Kidney (tissue), 14 donors: Measurements from ENCODE around the gene DGKI. TPM values are rescaled to one million over a fixed set of nuclear protein-coding genes. Genes with fewer than 3 reads are reported as not detected.
A peak's percentile ranks its signal among the peaks of the same experiment; 100 is the strongest.

Source experiments
- DNase-seq, 5 donors: peaks; one replicate each; pipeline ENCODE4 v3.0.0-alpha.2; 2013 to 2020
- FAIRE-seq: peaks from 2 replicates; lab custom pipeline; 2012; peaks lifted over from hg19 to GRCh38; lab: Jason Lieb, UNC
- H3K27ac ChIP-seq, 2 donors: one replicate each; pipeline ENCODE4 v1.7.0; 2013; ENCODE audit warnings: low read depth in 2 of 2, low read length in 2 of 2, inconsistent platforms in 1 of 2
- H3K27me3 ChIP-seq: one replicate; pipeline ENCODE4 v1.7.1; 2013; ENCODE audit warnings: low read length, inconsistent platforms; ENCODE audit not compliant: control insufficient read depth, insufficient read depth
- H3K36me3 ChIP-seq, 3 donors: one replicate each; pipeline versions ENCODE4 v1.7.0 to v1.7.1; 2013; ENCODE audit warnings: low read length in 3 of 3, control low read depth in 1 of 3, inconsistent platforms in 1 of 3; ENCODE audit not compliant: insufficient read depth in 3 of 3, control insufficient read depth in 2 of 3
- H3K4me1 ChIP-seq, 3 donors: one replicate each; pipeline versions ENCODE4 v1.7.0 to v1.7.1; 2013; ENCODE audit warnings: low read length in 3 of 3, inconsistent platforms in 1 of 3, low read depth in 1 of 3; ENCODE audit not compliant: control insufficient read depth in 2 of 3, insufficient read depth in 2 of 3
- H3K4me3 ChIP-seq, 3 donors: one replicate each; pipeline versions ENCODE4 v1.7.0 to v1.8.1; 2013; ENCODE audit warnings: low read length in 3 of 3, control low read depth in 1 of 3, inconsistent platforms in 1 of 3
- H3K9ac ChIP-seq, 3 donors: one replicate each; pipeline versions ENCODE4 v1.7.0 to v1.7.1; 2013; ENCODE audit warnings: low read length in 3 of 3, control low read depth in 1 of 3, inconsistent platforms in 1 of 3
- H3K9me3 ChIP-seq, 3 donors: one replicate each; pipeline versions ENCODE4 v1.7.0 to v1.7.1; 2013; ENCODE audit warnings: low read length in 3 of 3, control low read depth in 1 of 3, inconsistent platforms in 1 of 3; ENCODE audit not compliant: control insufficient read depth in 2 of 3, insufficient read depth in 1 of 3
- CTCF ChIP-seq: IDR thresholded peaks from 3 replicates; pipeline ENCODE4 v1.5.1; 2012; ENCODE audit warnings: mild to moderate bottlenecking, moderate library complexity, borderline replicate concordance; ENCODE audit not compliant: insufficient read depth; ENCODE audit errors: extremely low read depth
- intact Hi-C: fragments of 100-400 bp; cut with DNase I; formaldehyde crosslinking; loops from one replicate; pipeline ENCODE4 v1.11.1; 2022
- polyA plus RNA-seq: library from polyadenylated mRNA; stranded (reverse); fragments of 350-450 nt; fragmentation: Illumina TruSeq; extraction: RNeasy Lipid Tissue Mini Kit (QIAGEN cat#74804); gene quantifications from one replicate; pipeline ENCODE4 v1.2.3, GENCODE V29; 2014; ENCODE audit warnings: low read depth, low replicate concordance; ENCODE audit not compliant: insufficient read depth
- total RNA-seq: library from RNA; stranded (reverse); fragmentation: NEBNext Ultra II Directional; extraction: Animal tissue kit (Norgen Biotek cat#: 25700); gene quantifications from one replicate; pipeline ENCODE4 v1.2.1, GENCODE V29; 2021
- donor health status: control.
- donor health status: control.
- donor health status: control.
- donor health status: control.
- donor health status: control.
- donor health status: DM: yes; HTN: yes; CAD: no.
- donor health status: Normal renal cell carcinoma (clear cell type).

The DGKI gene
- total and polyA plus RNA-seq, 2 donors from 2014 or later, result 1.3 to 2.5 TPM

DNA sequence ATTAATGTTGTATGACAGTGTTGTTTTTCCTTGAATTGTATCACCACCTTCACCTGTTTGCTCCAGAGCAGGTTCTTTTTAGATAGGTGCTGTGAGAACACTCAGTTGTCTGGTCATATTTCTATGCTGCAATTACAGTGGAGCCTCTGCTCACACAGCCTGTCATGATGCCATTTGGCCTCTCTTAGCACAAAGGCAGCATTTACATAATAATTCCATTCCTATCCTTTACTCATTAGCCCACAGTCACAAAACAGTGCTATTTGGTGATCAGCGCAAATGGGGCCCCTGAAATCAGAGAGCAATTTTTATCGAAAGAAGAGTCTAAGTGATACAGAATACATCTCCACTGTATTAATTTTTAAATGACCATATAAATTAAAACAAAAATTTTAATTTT lies 13.8 kb upstream of the DGKI start:
- no peaks in the 10 kb centered on the region for H3K4me1 ChIP-seq
- no peaks in the 10 kb centered on the region for H3K27me3 ChIP-seq
- intact Hi-C loops, result no loop called here
- TF ChIP-seq CTCF, result no peak
- no peak overlapping the region for H3K27ac ChIP-seq
- no peak for FAIRE-seq
- no peak overlapping the region for H3K9ac ChIP-seq
- DNase-seq, result no peak
- H3K36me3 ChIP-seq, result peaks cover 0 to 11% (median 0%) of the 10 kb centered on the region in 3 donors
- H3K4me3 ChIP-seq, result no peak overlapping the region
- no peaks in the 10 kb centered on the region for H3K9me3 ChIP-seq

GRCh38 chr7:137853053-137853452 lies 6.3 kb upstream of the DGKI start:
- FAIRE-seq (no peak), DNase-seq (peak in 2 of 5 donors; percentile 25 to 64)
- Histone ChIP-seq H3K27ac (no peak overlapping the region), H3K4me3 (no peak overlapping the region), H3K27me3 (no peaks in the 10 kb centered on the region), H3K36me3 (no peaks in the 10 kb centered on the region), H3K9ac (no peak overlapping the region), H3K9me3 (no peaks in the 10 kb centered on the region), H3K4me1 (no peaks in the 10 kb centered on the region)
- intact Hi-C loops, result no loop called here
- TF ChIP-seq CTCF, result no peak

GRCh38 chr7:137852108-137852507 lies 5.3 kb upstream of the DGKI start:
- DNase-seq (no peak), FAIRE-seq (no peak)
- Histone ChIP-seq H3K9ac (no peak overlapping the region), H3K9me3 (no peaks in the 10 kb centered on the region), H3K27me3 (no peaks in the 10 kb centered on the region), H3K4me3 (no peak overlapping the region), H3K4me1 (peaks cover 0 to 3% (median 0%) of the 10 kb centered on the region in 3 donors), H3K36me3 (no peaks in the 10 kb centered on the region), H3K27ac (no peak overlapping the region)
- intact Hi-C loops, result no loop called here
- no peak for TF ChIP-seq CTCF
